OCI-LY7 (cell line): ENCODE data around the gene PACS2. TPM values are rescaled to one million over a fixed set of nuclear protein-coding genes. Genes with fewer than 3 reads are reported as not detected.

Source experiments
- BruUV-seq: library from RNA; stranded (reverse); fragments of 400-500 nt; replicated peaks from 2 replicates; lab custom pipeline; 2021; lab: Mats Ljungman, UMichigan
- CTCF ChIA-PET: fragments of 300-600 bp; sonication (Branson Sonifier 250); formaldehyde crosslinking; loops from one replicate; lab custom pipeline; 2022; ENCODE audit warnings: antibody characterized with exemption; ENCODE audit not compliant: unreplicated experiment; lab: Charles Lee
- POLR2A ChIA-PET: fragments of 300-600 bp; sonication (Branson Sonifier 250); formaldehyde crosslinking; loops from one replicate; lab custom pipeline; 2022; ENCODE audit warnings: antibody characterized with exemption; lab: Charles Lee
- DNase-seq: peaks from one replicate; pipeline ENCODE4 v3.0.0-alpha.2; 2015; ENCODE audit warnings: low spot score
- H2AFZ ChIP-seq: fragments of 200-600 bp; sonication (generic), shearing (Covaris generic); 2 replicates; pipeline ENCODE4 v1.6.1; 2014; ENCODE audit warnings: mild to moderate bottlenecking, antibody characterized with exemption, low read length, moderate library complexity
- H3K27ac ChIP-seq: fragments of 200-600 bp; sonication (generic); 2 replicates; pipeline ENCODE4 v1.5.1; 2014; ENCODE audit warnings: mixed run types, low read depth, mild to moderate bottlenecking, moderate library complexity, low read length, inconsistent platforms; ENCODE audit not compliant: poor library complexity, severe bottlenecking
- H3K36me3 ChIP-seq: fragments of 200-600 bp; sonication (generic); 2 replicates; pipeline ENCODE4 v1.6.1; 2014; ENCODE audit warnings: mild to moderate bottlenecking, antibody characterized with exemption, low read length, moderate library complexity, mixed read lengths; ENCODE audit not compliant: insufficient read depth
- H3K4me1 ChIP-seq: fragments of 200-600 bp; sonication (generic); 2 replicates; pipeline ENCODE4 v1.5.1; 2014; ENCODE audit warnings: mild to moderate bottlenecking, low read length; ENCODE audit not compliant: insufficient read depth, poor library complexity, severe bottlenecking
- H3K4me2 ChIP-seq: fragments of 200-600 bp; sonication (generic); 2 replicates; pipeline ENCODE4 v1.6.1; 2014; ENCODE audit warnings: mild to moderate bottlenecking, low read length
- H3K4me3 ChIP-seq: fragments of 200-600 bp; sonication (generic); 2 replicates; pipeline ENCODE4 v1.5.1; 2014; ENCODE audit warnings: mild to moderate bottlenecking, low read depth, low read length; ENCODE audit not compliant: poor library complexity, severe bottlenecking
- H3K79me2 ChIP-seq: fragments of 200-600 bp; sonication (generic); 2 replicates; pipeline ENCODE4 v1.6.1; 2016; ENCODE audit warnings: low read depth, mild to moderate bottlenecking, low read length, moderate library complexity, mixed read lengths; ENCODE audit not compliant: insufficient read depth
- H3K9me2 ChIP-seq: fragments of 200-600 bp; sonication (generic); 2 replicates; pipeline ENCODE4 v1.6.1; 2016; ENCODE audit warnings: mild to moderate bottlenecking, low read length, mixed read lengths; ENCODE audit not compliant: insufficient read depth
- H3K9me3 ChIP-seq: fragments of 200-600 bp; sonication (generic); 2 replicates; pipeline ENCODE4 v1.6.1; 2014; ENCODE audit warnings: mild to moderate bottlenecking, mixed run types, low read length, mixed read lengths
- H4K20me1 ChIP-seq: fragments of 200-600 bp; sonication (generic); 2 replicates; pipeline ENCODE4 v1.6.1; 2014; ENCODE audit warnings: mild to moderate bottlenecking, antibody characterized with exemption, low read length, moderate library complexity, mixed read lengths; ENCODE audit not compliant: insufficient read depth
- CTCF ChIP-seq: fragments of 200-600 bp; sonication (generic); conservative IDR thresholded peaks from 2 replicates; pipeline ENCODE4 v1.5.1; 2014; ENCODE audit warnings: mild to moderate bottlenecking, antibody characterized with exemption, low read length, moderate library complexity, mixed read lengths
- EZH2phosphoT487 ChIP-seq: fragments of 200-600 bp; sonication (generic); IDR thresholded peaks from 2 replicates; pipeline ENCODE4 v1.6.1; 2018; ENCODE audit warnings: low read depth, borderline replicate concordance, mild to moderate bottlenecking, mixed run types, antibody characterized with exemption, low read length, moderate library complexity, mixed read lengths
- intact Hi-C: fragments of 100-400 bp; cut with micrococcal nuclease; formaldehyde crosslinking; loops from one replicate; pipeline ENCODE4 v1.10.0; 2022; ENCODE audit not compliant: unreplicated experiment
- total RNA-seq, 2 experiments: library from RNA; depleted of rRNA in 1 of 2; stranded (reverse); fragments of >200 nt in 1 of 2; shearing (Covaris generic) in 1 of 2; gene quantifications; 2 replicates each; pipeline ENCODE4 v1.2.3, GENCODE V29; 2014 to 2022

The PACS2 gene
- total RNA-seq, 2 experiments from 2014 or later = 45.4 to 46.9 TPM

GRCh38 chr14:105282098-105282725 lies 32.3 kb upstream of the PACS2 start:
- Histone ChIP-seq H2AFZ (no peak overlapping the region), H3K36me3 (no peaks in the 10 kb centered on the region), H3K4me3 (no peak overlapping the region), H3K9me2 (no peaks in the 10 kb centered on the region), H3K4me1 (no peaks in the 10 kb centered on the region), H3K27ac (no peak overlapping the region), H3K4me2 (no peak overlapping the region), H4K20me1 (peaks cover 4% of the 10 kb centered on the region; the same call in 1 of the 2 replicates), H3K9me3 (no peaks in the 10 kb centered on the region), H3K79me2 (no peaks in the 10 kb centered on the region)
- TF ChIP-seq CTCF (peak; percentile 53; the same call in 1 of the 2 replicates), EZH2phosphoT487 (no peak)
- no peak for DNase-seq
- BruUV-seq = no TSS peak
- intact Hi-C loops = loop anchor here (1.0 to 2.0 kb wide), 2 partner anchors 79 to 192 kb away; no protein-coding TSS in a partner anchor
- POLR2A ChIA-PET = interaction anchor here (0.8 kb wide), 1 partner anchor 184 kb away, joined by 3 read pairs; no protein-coding TSS in a partner anchor
- CTCF ChIA-PET = no interaction called here

- Histone ChIP-seq H2AFZ (no peak overlapping the region), H3K79me2 (no peaks in the 10 kb centered on the region), H3K4me2 (no peak overlapping the region), H3K9me2 (no peaks in the 10 kb centered on the region), H3K9me3 (no peaks in the 10 kb centered on the region), H3K36me3 (no peaks in the 10 kb centered on the region), H3K27ac (no peak overlapping the region), H4K20me1 (peaks cover 4% of the 10 kb centered on the region; the same call in 1 of the 2 replicates), H3K4me1 (no peaks in the 10 kb centered on the region), H3K4me3 (no peak overlapping the region)
- TF ChIP-seq EZH2phosphoT487 (no peak), CTCF (no peak)
- ChIA-PET CTCF (no interaction called here), POLR2A (no interaction called here)
- no peak for DNase-seq
- BruUV-seq = no TSS peak
- intact Hi-C loops = loop anchor here (2.0 kb wide), 1 partner anchor 80 kb away; no protein-coding TSS in a partner anchor
Measured at GRCh38 chr14:105283028-105283427, 31.5 kb upstream of the PACS2 start.

GRCh38 chr14:105283899-105284298 lies 30.6 kb upstream of the PACS2 start:
- Histone ChIP-seq H4K20me1 (peaks cover 4% of the 10 kb centered on the region; the same call in 1 of the 2 replicates), H3K4me3 (no peak overlapping the region), H3K27ac (no peak overlapping the region), H3K79me2 (no peaks in the 10 kb centered on the region), H3K9me2 (no peaks in the 10 kb centered on the region), H3K9me3 (no peaks in the 10 kb centered on the region), H2AFZ (no peak overlapping the region), H3K4me2 (no peak overlapping the region), H3K36me3 (no peaks in the 10 kb centered on the region), H3K4me1 (no peaks in the 10 kb centered on the region)
- CTCF ChIA-PET = no interaction called here
- DNase-seq = no peak
- POLR2A ChIA-PET = no interaction called here
- intact Hi-C loops = loop anchor here (2.0 kb wide), 1 partner anchor 81 kb away; no protein-coding TSS in a partner anchor
- BruUV-seq = no TSS peak
- TF ChIP-seq EZH2phosphoT487 (no peak), CTCF (no peak)
